SK-N-SH (cell line): ENCODE measurements around the gene TAF4. TPM values are rescaled to one million over a fixed set of nuclear protein-coding genes. Genes with fewer than 3 reads are reported as not detected.

Source experiments
- CTCF ChIA-PET: fragments of 300-600, 350-600 bp; formaldehyde crosslinking; extraction: SDS; loops from one replicate; lab custom pipeline; 2021; lab: Yijun Ruan, JAX
- POLR2A ChIA-PET: fragments of 350-600 bp; sonication (Branson Sonifier 250); formaldehyde crosslinking; extraction: SDS; loops from one replicate; lab custom pipeline; 2020; ENCODE audit warnings: antibody characterized with exemption, inconsistent platforms; lab: Yijun Ruan, JAX
- DNase-seq: peaks from one replicate; pipeline ENCODE4 v3.0.0; 2012
- H2AFZ ChIP-seq: fragments of 200-600 bp; sonication (generic); 2 replicates; pipeline ENCODE4 v1.8.1; 2016; ENCODE audit warnings: antibody characterized with exemption, mild to moderate bottlenecking, low read depth
- H3F3A ChIP-seq: fragments of 200-600 bp; sonication (generic); replicated peaks from 2 replicates; pipeline ENCODE3; 2016; ENCODE audit warnings: antibody characterized with exemption, mild to moderate bottlenecking; ENCODE audit not compliant: insufficient read depth
- H3K27ac ChIP-seq, 2 experiments: fragments of 200-500 bp in 1 of 2; fragments of 200-600 bp in 1 of 2; sonication (Bioruptor generic) in 1 of 2; sonication (generic), shearing (Covaris generic) in 1 of 2; 2 replicates each; pipeline versions ENCODE4 v1.5.1 to v1.6.1; 2014 to 2016; ENCODE audit warnings: low read depth in 2 of 2, inconsistent platforms in 1 of 2, low read length in 1 of 2, mild to moderate bottlenecking in 1 of 2, mixed read lengths in 1 of 2
- H3K27me3 ChIP-seq: fragments of 200-600 bp; sonication (generic), shearing (Covaris generic); 2 replicates; pipeline ENCODE4 v1.6.1; 2016; ENCODE audit warnings: mixed run types; ENCODE audit not compliant: insufficient read depth
- H3K36me3 ChIP-seq, 2 experiments: fragments of 200-500 bp in 1 of 2; fragments of 200-600 bp in 1 of 2; sonication (Bioruptor generic) in 1 of 2; sonication (generic) in 1 of 2; replicated peaks in 1 of 2; 2 replicates each; pipeline versions ENCODE3 to v1.5.1; 2014 to 2016; ENCODE audit warnings: low read length in 1 of 2, mild to moderate bottlenecking in 1 of 2; ENCODE audit not compliant: insufficient read depth in 2 of 2, control insufficient read depth in 1 of 2
- H3K4me1 ChIP-seq, 2 experiments: fragments of 200-500 bp in 1 of 2; fragments of 200-600 bp in 1 of 2; sonication (Bioruptor generic) in 1 of 2; sonication (generic), shearing (Covaris generic) in 1 of 2; 2 replicates each; pipeline versions ENCODE4 v1.5.1 to v1.6.1; 2014 to 2016; ENCODE audit warnings: low read depth in 1 of 2, low read length in 1 of 2, mixed run types in 1 of 2; ENCODE audit not compliant: insufficient read depth in 2 of 2, control insufficient read depth in 1 of 2
- H3K4me2 ChIP-seq: fragments of 200-600 bp; sonication (generic), shearing (Covaris generic); 2 replicates; pipeline ENCODE4 v1.6.1; 2017; ENCODE audit warnings: mixed run types
- H3K4me3 ChIP-seq, 2 experiments: fragments of 200-500 bp in 1 of 2; fragments of 200-600 bp in 1 of 2; sonication (Bioruptor generic) in 1 of 2; sonication (generic), shearing (Covaris generic) in 1 of 2; 2 replicates each; pipeline versions ENCODE4 v1.5.1 to v1.8.1; 2014 to 2016; ENCODE audit warnings: low read depth in 2 of 2, inconsistent platforms in 1 of 2, low read length in 1 of 2, mild to moderate bottlenecking in 1 of 2, mixed read lengths in 1 of 2, moderate library complexity in 1 of 2
- H3K79me2 ChIP-seq: fragments of 200-600 bp; sonication (generic); 2 replicates; pipeline ENCODE4 v1.8.1; 2017; ENCODE audit warnings: mild to moderate bottlenecking; ENCODE audit not compliant: insufficient read depth
- H3K9ac ChIP-seq: fragments of 200-600 bp; sonication (generic); 2 replicates; pipeline ENCODE4 v1.6.1; 2017; ENCODE audit warnings: mixed run types
- H3K9me2 ChIP-seq: fragments of 200-600 bp; sonication (generic); 2 replicates; pipeline ENCODE4 v1.6.1; 2017; ENCODE audit warnings: mixed run types
- H3K9me3 ChIP-seq: fragments of 200-600 bp; sonication (generic); 2 replicates; pipeline ENCODE4 v1.6.1; 2017; ENCODE audit warnings: mixed run types, mild to moderate bottlenecking, moderate library complexity
- H4K20me1 ChIP-seq: fragments of 200-600 bp; sonication (generic); 2 replicates; pipeline ENCODE4 v1.6.1; 2017; ENCODE audit warnings: mild to moderate bottlenecking, mixed run types; ENCODE audit not compliant: insufficient read depth
- EZH2phosphoT487 ChIP-seq: fragments of 200-600 bp; sonication (generic); IDR thresholded peaks from 2 replicates; pipeline ENCODE4 v1.6.1; 2017; ENCODE audit warnings: low read depth, mixed run types, mild to moderate bottlenecking, antibody characterized with exemption, moderate library complexity, borderline replicate concordance
- FOXM1 ChIP-seq: IDR thresholded peaks from 2 replicates; pipeline ENCODE4 v1.4.0; 2012; ENCODE audit warnings: low read depth, mild to moderate bottlenecking
- GABPA ChIP-seq: IDR thresholded peaks from 2 replicates; pipeline ENCODE4 v1.4.0; 2012; ENCODE audit warnings: low read depth, mild to moderate bottlenecking
- GATA2 ChIP-seq: sonication (generic); formaldehyde crosslinking; IDR thresholded peaks from 2 replicates; pipeline ENCODE4 v1.5.0; 2020; ENCODE audit warnings: mild to moderate bottlenecking, missing genetic modification reagents
- JUND ChIP-seq: IDR thresholded peaks from 2 replicates; pipeline ENCODE4 v1.4.0; 2012
- MXI1 ChIP-seq: IDR thresholded peaks from 2 replicates; pipeline ENCODE4 v1.6.1; 2012; ENCODE audit warnings: mild to moderate bottlenecking, low read depth, low read length, improper control_type of control experiment
- NFIC ChIP-seq: IDR thresholded peaks from 2 replicates; pipeline ENCODE4 v1.4.0; 2012; ENCODE audit warnings: borderline replicate concordance
- SMC3 ChIP-seq: IDR thresholded peaks from 2 replicates; pipeline ENCODE4 v1.6.1; 2012; ENCODE audit warnings: low read depth, low read length, improper control_type of control experiment
- TCF12 ChIP-seq: IDR thresholded peaks from 2 replicates; pipeline ENCODE4 v1.4.0; 2012
- TEAD4 ChIP-seq: IDR thresholded peaks from 2 replicates; pipeline ENCODE4 v1.4.0; 2012; ENCODE audit warnings: mild to moderate bottlenecking, borderline replicate concordance; ENCODE audit not compliant: insufficient read depth
- YY1 ChIP-seq: IDR thresholded peaks from 2 replicates; pipeline ENCODE4 v1.4.0; 2012; ENCODE audit warnings: low read depth, mild to moderate bottlenecking
- WGBS: methylation state at CpG from one replicate; pipeline ENCODE4 v1.1.6; 2017; ENCODE audit warnings: low lambda C conversion rate; 5-methylcytosine and 5-hydroxymethylcytosine counted together
- polyA plus RNA-seq, 3 experiments: library from polyadenylated mRNA; depleted of rRNA; stranded (reverse); fragments of >200 nt; gene quantifications; 2 replicates each; pipeline ENCODE4 v1.2.3, GENCODE V29; 2012
- TF ChIP-seq, protein P1 (sequence below): IDR thresholded peaks from 2 replicates; pipeline ENCODE4 v1.4.0; 2012; ENCODE audit warnings: low read depth, borderline replicate concordance
- TF ChIP-seq, protein P2 (sequence below): IDR thresholded peaks from 2 replicates; pipeline ENCODE4 v1.6.1; 2012; ENCODE audit warnings: mild to moderate bottlenecking, low read depth, low read length, moderate library complexity
- TF ChIP-seq, protein P3 (sequence below): fragments of 200-600 bp; sonication (generic); IDR thresholded peaks from 2 replicates; pipeline ENCODE4 v1.6.1; 2017; ENCODE audit warnings: antibody characterized with exemption, mild to moderate bottlenecking, moderate library complexity
- TF ChIP-seq, protein P4 (sequence below): IDR thresholded peaks from 2 replicates; pipeline ENCODE4; 2012

TAF4 gene
- polyA plus RNA-seq, 1 of the 3 experiments (the other 2 are of a cell fraction): 4.8 TPM

DNA sequence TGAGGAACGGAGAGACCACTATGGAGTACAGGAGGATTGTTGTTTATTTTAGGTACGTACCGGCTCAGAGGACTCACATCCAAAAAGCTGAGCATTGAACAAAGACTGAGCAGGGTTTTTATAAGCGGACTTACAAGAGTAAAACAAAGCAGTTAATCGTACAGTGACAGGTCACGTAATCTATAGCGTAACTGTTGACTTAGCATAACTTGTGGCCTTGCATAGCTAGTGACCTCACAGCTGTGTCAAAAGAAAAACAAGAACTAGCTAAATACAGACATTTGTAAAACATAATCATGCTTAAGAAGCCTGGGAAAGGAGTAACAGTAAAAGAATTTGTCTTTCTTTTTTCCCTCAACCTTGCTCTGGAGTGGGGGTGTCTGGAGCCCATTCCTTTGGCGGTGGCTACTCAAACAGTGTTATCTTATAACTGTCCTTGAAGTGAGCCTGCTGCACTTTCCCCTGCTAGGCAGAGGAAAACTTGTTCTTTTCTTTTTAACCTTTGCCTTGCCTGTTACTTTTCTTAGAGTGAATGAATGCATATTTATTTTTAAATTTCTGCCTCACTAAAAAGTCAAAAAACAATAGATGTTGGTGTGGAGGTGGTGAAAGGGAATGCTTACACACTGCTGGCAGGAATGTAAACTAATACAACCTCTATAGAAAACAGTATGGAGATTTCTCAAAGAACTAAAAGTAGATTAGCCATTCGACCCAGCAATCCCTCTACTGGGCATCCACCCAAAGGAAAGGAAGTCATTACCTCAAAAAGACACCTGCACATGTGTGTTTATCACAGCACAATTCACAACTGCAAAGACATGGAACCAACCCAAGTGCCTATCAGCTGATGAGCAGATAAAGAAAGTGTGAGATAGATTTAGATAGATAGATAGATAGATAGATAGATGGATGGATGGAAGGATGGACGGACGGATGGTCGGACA is 109.0 kb downstream of the TAF4 start:
- WGBS: 56% methylated on average over 12 of the region's 12 CpGs
- CTCF ChIA-PET: no interaction called here
- no peak for DNase-seq

More for the DNA sequence above, 109.0 kb downstream of the TAF4 start:
- no peaks in the 10 kb centered on the region for H3F3A ChIP-seq
- H3K36me3 ChIP-seq: no peaks in the 10 kb centered on the region
- H3K9ac ChIP-seq: no peak overlapping the region
- H3K79me2 ChIP-seq: no peaks in the 10 kb centered on the region
- no peak overlapping the region for H3K4me2 ChIP-seq
- no peak overlapping the region for H3K4me3 ChIP-seq
- H3K27ac ChIP-seq: no peak overlapping the region
- no peaks in the 10 kb centered on the region for H3K9me2 ChIP-seq
- H4K20me1 ChIP-seq: no peaks in the 10 kb centered on the region
- no peaks in the 10 kb centered on the region for H3K9me3 ChIP-seq
- TF ChIP-seq MXI1 (no peak), YY1 (no peak), EZH2phosphoT487 (no peak), TEAD4 (no peak), SMC3 (no peak), GATA2 (CRISPR knock-in tag) (no peak), TCF12 (no peak), FOXM1 (no peak), NFIC (no peak), GABPA (no peak), JUND (no peak)
- TF ChIP-seq, protein P1, sequence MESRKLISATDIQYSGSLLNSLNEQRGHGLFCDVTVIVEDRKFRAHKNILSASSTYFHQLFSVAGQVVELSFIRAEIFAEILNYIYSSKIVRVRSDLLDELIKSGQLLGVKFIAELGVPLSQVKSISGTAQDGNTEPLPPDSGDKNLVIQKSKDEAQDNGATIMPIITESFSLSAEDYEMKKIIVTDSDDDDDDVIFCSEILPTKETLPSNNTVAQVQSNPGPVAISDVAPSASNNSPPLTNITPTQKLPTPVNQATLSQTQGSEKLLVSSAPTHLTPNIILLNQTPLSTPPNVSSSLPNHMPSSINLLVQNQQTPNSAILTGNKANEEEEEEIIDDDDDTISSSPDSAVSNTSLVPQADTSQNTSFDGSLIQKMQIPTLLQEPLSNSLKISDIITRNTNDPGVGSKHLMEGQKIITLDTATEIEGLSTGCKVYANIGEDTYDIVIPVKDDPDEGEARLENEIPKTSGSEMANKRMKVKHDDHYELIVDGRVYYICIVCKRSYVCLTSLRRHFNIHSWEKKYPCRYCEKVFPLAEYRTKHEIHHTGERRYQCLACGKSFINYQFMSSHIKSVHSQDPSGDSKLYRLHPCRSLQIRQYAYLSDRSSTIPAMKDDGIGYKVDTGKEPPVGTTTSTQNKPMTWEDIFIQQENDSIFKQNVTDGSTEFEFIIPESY: no peak
- TF ChIP-seq, protein P2, sequence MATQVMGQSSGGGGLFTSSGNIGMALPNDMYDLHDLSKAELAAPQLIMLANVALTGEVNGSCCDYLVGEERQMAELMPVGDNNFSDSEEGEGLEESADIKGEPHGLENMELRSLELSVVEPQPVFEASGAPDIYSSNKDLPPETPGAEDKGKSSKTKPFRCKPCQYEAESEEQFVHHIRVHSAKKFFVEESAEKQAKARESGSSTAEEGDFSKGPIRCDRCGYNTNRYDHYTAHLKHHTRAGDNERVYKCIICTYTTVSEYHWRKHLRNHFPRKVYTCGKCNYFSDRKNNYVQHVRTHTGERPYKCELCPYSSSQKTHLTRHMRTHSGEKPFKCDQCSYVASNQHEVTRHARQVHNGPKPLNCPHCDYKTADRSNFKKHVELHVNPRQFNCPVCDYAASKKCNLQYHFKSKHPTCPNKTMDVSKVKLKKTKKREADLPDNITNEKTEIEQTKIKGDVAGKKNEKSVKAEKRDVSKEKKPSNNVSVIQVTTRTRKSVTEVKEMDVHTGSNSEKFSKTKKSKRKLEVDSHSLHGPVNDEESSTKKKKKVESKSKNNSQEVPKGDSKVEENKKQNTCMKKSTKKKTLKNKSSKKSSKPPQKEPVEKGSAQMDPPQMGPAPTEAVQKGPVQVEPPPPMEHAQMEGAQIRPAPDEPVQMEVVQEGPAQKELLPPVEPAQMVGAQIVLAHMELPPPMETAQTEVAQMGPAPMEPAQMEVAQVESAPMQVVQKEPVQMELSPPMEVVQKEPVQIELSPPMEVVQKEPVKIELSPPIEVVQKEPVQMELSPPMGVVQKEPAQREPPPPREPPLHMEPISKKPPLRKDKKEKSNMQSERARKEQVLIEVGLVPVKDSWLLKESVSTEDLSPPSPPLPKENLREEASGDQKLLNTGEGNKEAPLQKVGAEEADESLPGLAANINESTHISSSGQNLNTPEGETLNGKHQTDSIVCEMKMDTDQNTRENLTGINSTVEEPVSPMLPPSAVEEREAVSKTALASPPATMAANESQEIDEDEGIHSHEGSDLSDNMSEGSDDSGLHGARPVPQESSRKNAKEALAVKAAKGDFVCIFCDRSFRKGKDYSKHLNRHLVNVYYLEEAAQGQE: no peak
- TF ChIP-seq, protein P3, sequence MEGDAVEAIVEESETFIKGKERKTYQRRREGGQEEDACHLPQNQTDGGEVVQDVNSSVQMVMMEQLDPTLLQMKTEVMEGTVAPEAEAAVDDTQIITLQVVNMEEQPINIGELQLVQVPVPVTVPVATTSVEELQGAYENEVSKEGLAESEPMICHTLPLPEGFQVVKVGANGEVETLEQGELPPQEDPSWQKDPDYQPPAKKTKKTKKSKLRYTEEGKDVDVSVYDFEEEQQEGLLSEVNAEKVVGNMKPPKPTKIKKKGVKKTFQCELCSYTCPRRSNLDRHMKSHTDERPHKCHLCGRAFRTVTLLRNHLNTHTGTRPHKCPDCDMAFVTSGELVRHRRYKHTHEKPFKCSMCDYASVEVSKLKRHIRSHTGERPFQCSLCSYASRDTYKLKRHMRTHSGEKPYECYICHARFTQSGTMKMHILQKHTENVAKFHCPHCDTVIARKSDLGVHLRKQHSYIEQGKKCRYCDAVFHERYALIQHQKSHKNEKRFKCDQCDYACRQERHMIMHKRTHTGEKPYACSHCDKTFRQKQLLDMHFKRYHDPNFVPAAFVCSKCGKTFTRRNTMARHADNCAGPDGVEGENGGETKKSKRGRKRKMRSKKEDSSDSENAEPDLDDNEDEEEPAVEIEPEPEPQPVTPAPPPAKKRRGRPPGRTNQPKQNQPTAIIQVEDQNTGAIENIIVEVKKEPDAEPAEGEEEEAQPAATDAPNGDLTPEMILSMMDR: no peak
- TF ChIP-seq, protein P4, sequence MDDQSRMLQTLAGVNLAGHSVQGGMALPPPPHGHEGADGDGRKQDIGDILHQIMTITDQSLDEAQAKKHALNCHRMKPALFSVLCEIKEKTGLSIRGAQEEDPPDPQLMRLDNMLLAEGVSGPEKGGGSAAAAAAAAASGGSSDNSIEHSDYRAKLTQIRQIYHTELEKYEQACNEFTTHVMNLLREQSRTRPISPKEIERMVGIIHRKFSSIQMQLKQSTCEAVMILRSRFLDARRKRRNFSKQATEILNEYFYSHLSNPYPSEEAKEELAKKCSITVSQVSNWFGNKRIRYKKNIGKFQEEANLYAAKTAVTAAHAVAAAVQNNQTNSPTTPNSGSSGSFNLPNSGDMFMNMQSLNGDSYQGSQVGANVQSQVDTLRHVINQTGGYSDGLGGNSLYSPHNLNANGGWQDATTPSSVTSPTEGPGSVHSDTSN: no peak
- H2AFZ ChIP-seq: no peak overlapping the region
- H3K4me1 ChIP-seq: peaks cover 0 to 5% of the 10 kb centered on the region in 2 experiments; a peak in 1 of 4 replicates
- POLR2A ChIA-PET: no interaction called here
- H3K27me3 ChIP-seq: no peaks in the 10 kb centered on the region
